ENCODE results near the gene NKAP.
"Not testable (repeated sequence)": the region's sequence is repeated elsewhere in the genome, so short reads cannot be mapped to it uniquely, and the experiment has no call there.

The NKAP gene

GRCh38 chrX:119954374-119954773, 10.8 kb upstream of the NKAP start:
- no peak overlapping the region for H3K4me3 ChIP-seq (ENCODE audit: low read depth, low read length)
- TF ChIP-seq CTCF (IDR thresholded peaks at IDR 0.05; ENCODE audit: low read depth, low read length) = no peak

GRCh38 chrX:119948381-119948780, 4.8 kb upstream of the NKAP start:
- H3K4me3 ChIP-seq (ENCODE audit: low read depth, low read length) = no peak overlapping the region
- no peak for TF ChIP-seq CTCF (IDR thresholded peaks at IDR 0.05; ENCODE audit: low read depth, low read length)

DNA sequence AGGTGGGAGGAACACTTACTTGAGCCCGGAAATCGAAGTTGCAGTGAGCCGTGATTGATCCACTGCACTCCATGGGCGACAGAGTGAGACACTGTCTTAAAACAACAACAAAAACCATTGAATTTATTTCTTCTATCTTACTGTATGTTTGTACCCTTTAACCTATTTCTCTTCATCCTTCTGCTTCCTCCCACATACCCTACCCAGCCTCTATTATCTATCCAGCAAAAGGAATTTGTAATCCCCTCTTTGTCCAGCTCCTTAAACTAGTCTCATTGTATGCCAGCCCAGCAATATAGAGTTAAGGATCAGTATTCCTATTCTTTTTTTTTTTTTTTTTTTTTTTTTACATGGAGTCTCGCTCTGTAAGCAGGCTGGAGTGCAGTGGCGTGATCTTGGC, 1.9 kb upstream of the NKAP start:
- no peak for TF ChIP-seq CTCF (IDR thresholded peaks at IDR 0.05; ENCODE audit: low read depth, low read length)
- no peak overlapping the region for H3K4me3 ChIP-seq (ENCODE audit: low read depth, low read length)

DNA sequence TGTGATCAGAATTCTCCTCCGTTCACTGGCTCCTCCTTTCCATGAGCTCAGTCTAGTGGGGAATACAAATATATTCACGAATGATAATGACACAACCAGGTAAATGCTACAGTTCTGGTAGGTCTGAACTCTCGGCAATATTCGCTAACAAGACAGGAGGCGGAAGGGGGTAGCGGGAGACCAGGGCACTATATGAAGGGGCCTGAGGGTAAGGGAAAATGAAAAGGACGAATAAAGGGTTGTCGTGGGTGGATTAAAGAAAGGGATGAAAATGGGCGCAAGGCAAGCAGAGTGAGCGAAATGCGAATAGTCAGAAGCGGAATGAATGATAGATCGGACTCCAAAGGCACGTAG, 743 bp downstream of the NKAP start:
- no peak for TF ChIP-seq CTCF (IDR thresholded peaks at IDR 0.05; ENCODE audit: low read depth, low read length)
- H3K4me3 ChIP-seq (ENCODE audit: low read depth, low read length) = peak overlapping the region; percentile 72

GRCh38 chrX:119942173-119942819, 1.3 kb downstream of the NKAP start:
- no peak for TF ChIP-seq CTCF (IDR thresholded peaks at IDR 0.05; ENCODE audit: low read depth, low read length)
- peak overlapping the region; percentile 72 for H3K4me3 ChIP-seq (ENCODE audit: low read depth, low read length)

DNA sequence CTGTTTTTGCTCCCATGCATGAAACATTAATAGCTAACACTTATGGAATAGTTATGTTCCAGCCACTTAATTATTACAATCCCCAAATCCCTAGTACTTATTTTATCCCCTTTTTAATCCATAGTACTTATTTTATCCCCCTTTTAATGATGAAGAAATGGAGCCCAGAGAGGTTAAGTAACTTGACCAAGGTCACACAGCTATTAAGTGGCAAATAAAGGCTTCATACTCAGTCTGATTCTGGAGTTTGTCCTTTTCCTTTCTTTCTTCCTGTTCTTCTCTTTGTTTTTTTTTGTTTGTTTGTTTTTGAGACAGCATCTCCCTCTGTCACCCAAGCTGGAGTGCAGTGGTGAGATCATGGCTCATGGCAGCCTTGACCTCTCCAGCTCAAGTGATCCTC, 2.2 kb downstream of the NKAP start:
- H3K4me3 ChIP-seq (ENCODE audit: low read depth, low read length) = no peak overlapping the region
- TF ChIP-seq CTCF (IDR thresholded peaks at IDR 0.05; ENCODE audit: low read depth, low read length) = no peak

GRCh38 chrX:119935215-119935874, 8.2 kb downstream of the NKAP start:
- no peak for TF ChIP-seq CTCF (IDR thresholded peaks at IDR 0.05; ENCODE audit: low read depth, low read length)
- no peak overlapping the region for H3K4me3 ChIP-seq (ENCODE audit: low read depth, low read length)

- H3K4me3 ChIP-seq (ENCODE audit: low read depth, low read length) = not testable (repeated sequence)
These were observed 21.2 kb downstream of the NKAP start for GRCh38 chrX:119922391-119922790.
